K562 (cell line): Measurements from ENCODE around the gene ETV7. TPM values are rescaled to one million over a fixed set of nuclear protein-coding genes. Genes with fewer than 3 reads are reported as not detected.
A peak's percentile ranks its signal among the peaks of the same experiment; 100 is the strongest.

Experiments used
- CBFA2T3 ChIP-seq: fragments of 450-650 bp; IDR thresholded peaks from 2 replicates; pipeline ENCODE4 v1.6.1; 2017
- COPS2 ChIP-seq: fragments of 450-650 bp; conservative IDR thresholded peaks from 2 replicates; pipeline ENCODE4 v1.6.1; 2016; ENCODE audit warnings: mild to moderate bottlenecking, moderate library complexity
- CSDE1 ChIP-seq, 2 experiments: fragments of 450-650 bp; IDR thresholded peaks; 2 replicates each; pipeline ENCODE4 v1.6.1; 2016; ENCODE audit warnings: mild to moderate bottlenecking in 1 of 2
- CTCF ChIP-seq, 3 experiments: IDR thresholded peaks in 2 of 3; conservative IDR thresholded peaks in 1 of 3; 2 replicates each; pipeline ENCODE4 v1.5.1; 2011 to 2012; ENCODE audit warnings: low read length in 3 of 3, mild to moderate bottlenecking in 3 of 3, control low read depth in 2 of 3, improper control_type of control experiment in 1 of 3, inconsistent platforms in 1 of 3, low read depth in 1 of 3, mixed read lengths in 1 of 3, moderate library complexity in 1 of 3; ENCODE audit not compliant: insufficient read depth in 2 of 3
- ELK1 ChIP-seq: sonication (generic); formaldehyde crosslinking; IDR thresholded peaks from 2 replicates; pipeline ENCODE4 v1.8.1; 2022; ENCODE audit warnings: missing genetic modification reagents
- FOXO4 ChIP-seq: fragments of 450-650 bp; formaldehyde crosslinking; IDR thresholded peaks from 2 replicates; pipeline ENCODE4 v1.4.0; 2020; ENCODE audit warnings: mild to moderate bottlenecking, moderate library complexity
- FUS ChIP-seq: fragments of 200-400 bp; formaldehyde crosslinking; optimal IDR thresholded peaks from 2 replicates; pipeline ENCODE3; 2017; ENCODE audit warnings: low read depth, low read length
- HNRNPL ChIP-seq: fragments of 200-400 bp; formaldehyde crosslinking; IDR thresholded peaks from 2 replicates; pipeline ENCODE4 v1.6.1; 2017; ENCODE audit warnings: low read depth, mild to moderate bottlenecking, low read length
- PRMT5 ChIP-seq: sonication (generic); formaldehyde crosslinking; IDR thresholded peaks from 2 replicates; pipeline ENCODE4 v1.5.0; 2020; ENCODE audit warnings: missing genetic modification reagents
- SETDB1 ChIP-seq: IDR thresholded peaks from one replicate; pipeline ENCODE4 v1.6.1; 2012; ENCODE audit warnings: low read length, control low read depth, inconsistent platforms
- SIN3A ChIP-seq, 2 experiments: fragments of 150-350 bp in 1 of 2; IDR thresholded peaks; 2 replicates each; pipeline ENCODE4 v1.6.1; 2011 to 2016; ENCODE audit warnings: borderline replicate concordance in 2 of 2, low read depth in 2 of 2, low read length in 2 of 2, mild to moderate bottlenecking in 2 of 2, moderate library complexity in 2 of 2; ENCODE audit not compliant: control insufficient read depth in 1 of 2
- SIRT6 ChIP-seq: IDR thresholded peaks from one replicate; pipeline ENCODE4 v1.6.1; 2012; ENCODE audit warnings: low read depth, mild to moderate bottlenecking, control low read depth, inconsistent platforms, low read length, moderate library complexity
- SUPT5H ChIP-seq: fragments of 450-650 bp; IDR thresholded peaks from 2 replicates; pipeline ENCODE4 v1.6.1; 2016
- TAF9B ChIP-seq: fragments of 450-650 bp; IDR thresholded peaks from 2 replicates; pipeline ENCODE4 v1.6.1; 2018; ENCODE audit warnings: mild to moderate bottlenecking; ENCODE audit not compliant: partially characterized antibody
- TEAD1 ChIP-seq, 2 experiments: fragments of 450-650 bp in 1 of 2; sonication (generic) in 1 of 2; formaldehyde crosslinking; IDR thresholded peaks; 2 replicates each; pipeline versions ENCODE4 v1.4.0 to v1.8.0; 2020 to 2022; ENCODE audit warnings: mild to moderate bottlenecking in 2 of 2, missing genetic modification reagents in 1 of 2
- TFE3 ChIP-seq: fragments of 450-650 bp; formaldehyde crosslinking; IDR thresholded peaks from 2 replicates; pipeline ENCODE4 v1.4.0; 2020; ENCODE audit warnings: mild to moderate bottlenecking, mixed read lengths
- TRIM24 ChIP-seq, 2 experiments: fragments of 450-650 bp; IDR thresholded peaks; 2 replicates each; pipeline ENCODE4 v1.6.1; 2016
- XRCC4 ChIP-seq: IDR thresholded peaks from one replicate; pipeline ENCODE4 v1.6.1; 2011; ENCODE audit not compliant: insufficient read depth, insufficient read length; ENCODE audit errors: extremely low read depth
- polyA plus RNA-seq, 8 experiments: library from polyadenylated mRNA; depleted of rRNA in 4 of 8; stranded (reverse) in 5 of 8; unstranded in 3 of 8; fragments of >200 nt; fragmentation: Nextera tagmentation in 2 of 8; fragmentation: Illumina TruSeq in 1 of 8; extraction: Ambion mirVana in 2 of 8; extraction: Trizol in 1 of 8; gene quantifications; 2 replicates each; pipeline versions ENCODE4 v1.2.1 to v1.2.3, GENCODE V29; 2011 to 2014; ENCODE audit warnings: inconsistent platforms in 1 of 8, missing spikeins in 1 of 8
- total RNA-seq, 7 experiments: library from RNA; depleted of rRNA in 6 of 7; stranded (reverse); fragments of >200 nt in 6 of 7; fragmentation: Illumina TruSeq in 2 of 7; extraction: Trizol in 2 of 7; gene quantifications; 2 replicates each; pipeline versions ENCODE4 v1.2.1 to v1.2.3, GENCODE V29; 2011 to 2021; ENCODE audit warnings: low replicate concordance in 1 of 7
- TF ChIP-seq, protein P1 (sequence below): fragments of 450-650 bp; IDR thresholded peaks from 2 replicates; pipeline ENCODE4 v1.7.1; 2018; ENCODE audit warnings: mild to moderate bottlenecking, low read depth; ENCODE audit not compliant: partially characterized antibody
- TF ChIP-seq, protein P2 (sequence below), 2 experiments: fragments of 250-450 bp in 1 of 2; fragments of 450-650 bp in 1 of 2; sonication (Bioruptor Pico) in 1 of 2; IDR thresholded peaks; 2 replicates each; pipeline versions ENCODE4 v1.6.1 to v1.8.0; 2016 to 2021; ENCODE audit warnings: mild to moderate bottlenecking in 2 of 2, moderate library complexity in 2 of 2, missing compliant biosample characterization in 1 of 2, missing genetic modification characterization in 1 of 2

Gene ETV7
- total and polyA plus RNA-seq, 9 of the 15 experiments (the other 6 are each of a cell fraction or from before 2014, with no cell fraction given), result 0.07 to 0.22 (median 0.14) TPM; not detected in 3

- TF ChIP-seq TFE3 (no peak), CBFA2T3 (peak; percentile 47), XRCC4 (no peak), FUS (no peak), COPS2 (no peak), SUPT5H (no peak), TEAD1 (CRISPR knock-in tag; IDR thresholded peaks at IDR 0.05) (no peak), HNRNPL (no peak), CSDE1 (IDR thresholded peaks at IDR 0.05) (no peak), SETDB1 (no peak), PRMT5 (CRISPR knock-in tag) (no peak), ELK1 (no peak), TAF9B (no peak), FOXO4 (CRISPR knock-in tag) (no peak), TRIM24 (IDR thresholded peaks at IDR 0.05) (peak in 1 of 2 experiments; percentile 50; a peak in 1 of 4 replicates), SIN3A (IDR thresholded peaks at IDR 0.05; ENCODE audit: borderline replicate concordance in 2 of 2, control insufficient read depth in 1 of 2, low read depth in 2 of 2, low read length in 2 of 2) (no peak), CTCF (IDR thresholded peaks at IDR 0.05 in 2 of 3, conservative IDR thresholded peaks at IDR 0.05 in 1 of 3; ENCODE audit: insufficient read depth in 2 of 3, low read depth in 1 of 3, low read length in 3 of 3) (no peak), SIRT6 (no peak)
- TF ChIP-seq, protein P1, sequence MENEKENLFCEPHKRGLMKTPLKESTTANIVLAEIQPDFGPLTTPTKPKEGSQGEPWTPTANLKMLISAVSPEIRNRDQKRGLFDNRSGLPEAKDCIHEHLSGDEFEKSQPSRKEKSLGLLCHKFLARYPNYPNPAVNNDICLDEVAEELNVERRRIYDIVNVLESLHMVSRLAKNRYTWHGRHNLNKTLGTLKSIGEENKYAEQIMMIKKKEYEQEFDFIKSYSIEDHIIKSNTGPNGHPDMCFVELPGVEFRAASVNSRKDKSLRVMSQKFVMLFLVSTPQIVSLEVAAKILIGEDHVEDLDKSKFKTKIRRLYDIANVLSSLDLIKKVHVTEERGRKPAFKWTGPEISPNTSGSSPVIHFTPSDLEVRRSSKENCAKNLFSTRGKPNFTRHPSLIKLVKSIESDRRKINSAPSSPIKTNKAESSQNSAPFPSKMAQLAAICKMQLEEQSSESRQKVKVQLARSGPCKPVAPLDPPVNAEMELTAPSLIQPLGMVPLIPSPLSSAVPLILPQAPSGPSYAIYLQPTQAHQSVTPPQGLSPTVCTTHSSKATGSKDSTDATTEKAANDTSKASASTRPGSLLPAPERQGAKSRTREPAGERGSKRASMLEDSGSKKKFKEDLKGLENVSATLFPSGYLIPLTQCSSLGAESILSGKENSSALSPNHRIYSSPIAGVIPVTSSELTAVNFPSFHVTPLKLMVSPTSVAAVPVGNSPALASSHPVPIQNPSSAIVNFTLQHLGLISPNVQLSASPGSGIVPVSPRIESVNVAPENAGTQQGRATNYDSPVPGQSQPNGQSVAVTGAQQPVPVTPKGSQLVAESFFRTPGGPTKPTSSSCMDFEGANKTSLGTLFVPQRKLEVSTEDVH, result no peak
- TF ChIP-seq, protein P2, sequence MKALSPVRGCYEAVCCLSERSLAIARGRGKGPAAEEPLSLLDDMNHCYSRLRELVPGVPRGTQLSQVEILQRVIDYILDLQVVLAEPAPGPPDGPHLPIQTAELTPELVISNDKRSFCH (CRISPR knock-in tag; IDR thresholded peaks at IDR 0.05), result no peak
- TF ChIP-seq, protein P2 (tag; IDR thresholded peaks at IDR 0.05), result no peak
These were observed 49.7 kb downstream of the ETV7 start (continued) for GRCh38 chr6:36337814-36338213.
